ENCODE data around the gene USP13. TPM values are rescaled to one million over a fixed set of nuclear protein-coding genes. Genes with fewer than 3 reads are reported as not detected.

The USP13 gene
- total and polyA plus RNA-seq, 4 donors: 4.3 to 25.2 (median 10.4) TPM

DNA sequence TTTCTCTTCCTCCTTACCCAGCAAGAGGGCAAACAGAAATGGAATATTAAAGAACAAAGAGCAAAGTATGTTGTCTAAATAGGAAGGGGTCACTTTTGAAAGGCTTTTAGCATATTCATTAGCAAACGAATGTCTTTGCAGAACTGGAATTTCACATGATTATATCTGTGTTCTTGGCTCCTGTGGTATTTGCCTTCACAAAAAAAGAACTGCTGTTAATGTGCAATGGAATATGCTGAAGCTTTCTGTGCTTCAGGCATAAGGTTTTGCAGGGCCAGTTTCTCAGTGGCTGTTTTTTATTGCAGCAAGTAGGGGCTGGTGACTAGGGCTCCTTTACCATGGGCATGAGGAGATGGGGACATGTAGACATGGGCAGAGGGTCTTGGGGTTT, 173.4 kb downstream of the USP13 start:
- peaks cover 0 to 4% (median 0%) of the 10 kb centered on the region in 5 donors for H3K4me1 ChIP-seq (ENCODE audit: control insufficient read depth in 5 of 5, insufficient read depth in 5 of 5, low read length in 5 of 5)
- no peaks in the 10 kb centered on the region for H3K9me3 ChIP-seq (ENCODE audit: control insufficient read depth in 4 of 4, insufficient read depth in 3 of 4, low read length in 3 of 4)
- 18 to 24% methylated on average over 1 of the region's 1 CpG for WGBS, 2 donors
- DNase-seq (no peak), ATAC-seq (ENCODE audit: insufficient read depth, low FRiP score) (no peak)
- H3K27me3 ChIP-seq (ENCODE audit: control insufficient read depth in 3 of 3, insufficient read depth in 3 of 3, low read length in 2 of 3): no peaks in the 10 kb centered on the region
- TF ChIP-seq, protein P1, sequence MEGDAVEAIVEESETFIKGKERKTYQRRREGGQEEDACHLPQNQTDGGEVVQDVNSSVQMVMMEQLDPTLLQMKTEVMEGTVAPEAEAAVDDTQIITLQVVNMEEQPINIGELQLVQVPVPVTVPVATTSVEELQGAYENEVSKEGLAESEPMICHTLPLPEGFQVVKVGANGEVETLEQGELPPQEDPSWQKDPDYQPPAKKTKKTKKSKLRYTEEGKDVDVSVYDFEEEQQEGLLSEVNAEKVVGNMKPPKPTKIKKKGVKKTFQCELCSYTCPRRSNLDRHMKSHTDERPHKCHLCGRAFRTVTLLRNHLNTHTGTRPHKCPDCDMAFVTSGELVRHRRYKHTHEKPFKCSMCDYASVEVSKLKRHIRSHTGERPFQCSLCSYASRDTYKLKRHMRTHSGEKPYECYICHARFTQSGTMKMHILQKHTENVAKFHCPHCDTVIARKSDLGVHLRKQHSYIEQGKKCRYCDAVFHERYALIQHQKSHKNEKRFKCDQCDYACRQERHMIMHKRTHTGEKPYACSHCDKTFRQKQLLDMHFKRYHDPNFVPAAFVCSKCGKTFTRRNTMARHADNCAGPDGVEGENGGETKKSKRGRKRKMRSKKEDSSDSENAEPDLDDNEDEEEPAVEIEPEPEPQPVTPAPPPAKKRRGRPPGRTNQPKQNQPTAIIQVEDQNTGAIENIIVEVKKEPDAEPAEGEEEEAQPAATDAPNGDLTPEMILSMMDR (IDR thresholded peaks at IDR 0.05; ENCODE audit: control extremely low read depth, extremely low read depth): no peak
- no peak overlapping the region for H3K27ac ChIP-seq (ENCODE audit: low read depth in 1 of 2, low read length in 1 of 2)
- no peaks in the 10 kb centered on the region for H3K36me3 ChIP-seq (ENCODE audit: control insufficient read depth in 4 of 4, insufficient read depth in 4 of 4, low read length in 4 of 4)
- H3K9ac ChIP-seq (ENCODE audit: insufficient read depth in 1 of 2, low read length in 2 of 2): no peak overlapping the region
- H3K4me3 ChIP-seq: no peak overlapping the region

DNA sequence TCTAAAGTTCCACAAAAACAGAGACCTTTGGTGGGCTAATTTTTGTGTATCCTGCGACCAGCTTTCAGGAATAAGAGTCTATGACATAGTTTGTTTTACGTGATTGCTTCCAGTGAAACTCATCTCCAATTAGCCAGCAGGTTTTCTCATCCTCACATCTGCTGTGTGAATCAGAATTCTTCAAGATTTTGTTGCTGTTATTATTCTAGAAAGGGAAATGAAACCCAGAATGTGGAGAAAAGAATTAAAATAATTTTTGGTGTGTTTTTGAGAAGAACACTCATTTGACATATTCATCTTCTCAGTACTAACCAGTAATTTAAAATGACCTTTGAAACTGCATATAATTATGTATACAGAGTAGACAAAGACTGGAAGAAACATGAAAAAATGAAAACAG, 175.9 kb downstream of the USP13 start:
- no peaks in the 10 kb centered on the region for H3K9me3 ChIP-seq (ENCODE audit: control insufficient read depth in 4 of 4, insufficient read depth in 3 of 4, low read length in 3 of 4)
- WGBS, 2 donors: 89 to 93% methylated on average over 2 of the region's 2 CpGs
- no peak overlapping the region for H3K9ac ChIP-seq (ENCODE audit: insufficient read depth in 1 of 2, low read length in 2 of 2)
- no peaks in the 10 kb centered on the region for H3K27me3 ChIP-seq (ENCODE audit: control insufficient read depth in 3 of 3, insufficient read depth in 3 of 3, low read length in 2 of 3)
- no peaks in the 10 kb centered on the region for H3K36me3 ChIP-seq (ENCODE audit: control insufficient read depth in 4 of 4, insufficient read depth in 4 of 4, low read length in 4 of 4)
- ATAC-seq (ENCODE audit: insufficient read depth, low FRiP score) (no peak), DNase-seq (no peak)
- H3K4me1 ChIP-seq (ENCODE audit: control insufficient read depth in 5 of 5, insufficient read depth in 5 of 5, low read length in 5 of 5): no peaks in the 10 kb centered on the region
- no peak overlapping the region for H3K4me3 ChIP-seq
- TF ChIP-seq, protein P1 (IDR thresholded peaks at IDR 0.05; ENCODE audit: control extremely low read depth, extremely low read depth): no peak
- H3K27ac ChIP-seq (ENCODE audit: low read depth in 1 of 2, low read length in 1 of 2): no peak overlapping the region

DNA sequence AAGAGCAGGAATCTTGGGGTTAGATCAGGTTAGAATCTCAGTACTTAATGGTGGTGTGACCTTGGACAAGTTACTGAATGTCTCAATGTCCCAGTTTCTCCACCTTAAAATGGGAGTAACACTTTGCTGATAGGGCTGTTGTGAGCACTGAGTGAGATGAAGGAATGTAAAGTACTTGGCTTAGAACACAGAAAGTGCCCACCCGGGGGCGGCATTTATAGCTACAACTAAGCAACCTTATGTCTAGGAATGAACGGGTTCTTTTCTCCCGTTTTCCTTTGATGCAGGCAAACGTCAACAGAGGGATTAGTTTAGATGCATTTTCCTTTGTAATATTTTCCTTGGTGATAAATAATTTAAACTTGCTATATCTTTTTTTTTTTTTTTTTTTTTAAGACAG, 176.6 kb downstream of the USP13 start:
- 62 to 78% methylated on average over 5 of the region's 5 CpGs for WGBS, 2 donors
- no peak overlapping the region for H3K27ac ChIP-seq (ENCODE audit: low read depth in 1 of 2, low read length in 1 of 2)
- TF ChIP-seq, protein P1 (IDR thresholded peaks at IDR 0.05; ENCODE audit: control extremely low read depth, extremely low read depth): no peak
- H3K4me3 ChIP-seq: no peak overlapping the region
- H3K4me1 ChIP-seq (ENCODE audit: control insufficient read depth in 5 of 5, insufficient read depth in 5 of 5, low read length in 5 of 5): no peaks in the 10 kb centered on the region
- no peaks in the 10 kb centered on the region for H3K27me3 ChIP-seq (ENCODE audit: control insufficient read depth in 3 of 3, insufficient read depth in 3 of 3, low read length in 2 of 3)
- DNase-seq: no peak
- H3K9ac ChIP-seq (ENCODE audit: insufficient read depth in 1 of 2, low read length in 2 of 2): no peak overlapping the region
- ATAC-seq (ENCODE audit: insufficient read depth, low FRiP score): no peak
- H3K36me3 ChIP-seq (ENCODE audit: control insufficient read depth in 4 of 4, insufficient read depth in 4 of 4, low read length in 4 of 4): no peaks in the 10 kb centered on the region
- H3K9me3 ChIP-seq (ENCODE audit: control insufficient read depth in 4 of 4, insufficient read depth in 3 of 4, low read length in 3 of 4): no peaks in the 10 kb centered on the region

DNA sequence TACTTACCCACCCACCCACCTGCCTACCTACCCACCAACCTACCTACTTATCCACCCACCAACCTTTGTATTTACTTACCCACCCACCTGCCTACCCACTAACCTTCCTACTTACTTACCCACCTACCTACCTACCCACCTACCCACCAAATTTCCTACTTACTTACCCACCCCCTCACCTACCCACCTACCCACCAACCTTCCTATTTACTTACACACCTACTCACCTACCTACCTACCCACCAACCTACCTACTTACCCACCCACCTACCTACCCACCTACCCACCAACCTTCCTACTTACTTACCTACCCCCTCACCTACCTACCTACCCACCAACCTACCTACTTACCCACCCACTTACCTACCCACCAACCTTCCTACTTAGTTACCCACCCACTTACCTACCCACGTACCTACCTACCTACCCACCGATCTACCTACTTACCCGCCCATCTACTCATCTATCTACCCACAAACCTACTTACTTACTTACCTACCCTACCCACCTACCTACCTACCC, 179.6 kb downstream of the USP13 start:
- DNase-seq: no peak
- no peaks in the 10 kb centered on the region for H3K9me3 ChIP-seq (ENCODE audit: control insufficient read depth in 4 of 4, insufficient read depth in 3 of 4, low read length in 3 of 4)
- H3K4me3 ChIP-seq: no peak overlapping the region
- H3K36me3 ChIP-seq (ENCODE audit: control insufficient read depth in 4 of 4, insufficient read depth in 4 of 4, low read length in 4 of 4): no peaks in the 10 kb centered on the region
- no peak for ATAC-seq (ENCODE audit: insufficient read depth, low FRiP score)
- WGBS, 2 donors: 96 to 99% methylated on average over 3 of the region's 3 CpGs
- no peaks in the 10 kb centered on the region for H3K27me3 ChIP-seq (ENCODE audit: control insufficient read depth in 3 of 3, insufficient read depth in 3 of 3, low read length in 2 of 3)
- TF ChIP-seq, protein P1 (IDR thresholded peaks at IDR 0.05; ENCODE audit: control extremely low read depth, extremely low read depth): no peak
- H3K9ac ChIP-seq (ENCODE audit: insufficient read depth in 1 of 2, low read length in 2 of 2): no peak overlapping the region
- H3K27ac ChIP-seq (ENCODE audit: low read depth in 1 of 2, low read length in 1 of 2): no peak overlapping the region
- H3K4me1 ChIP-seq (ENCODE audit: control insufficient read depth in 5 of 5, insufficient read depth in 5 of 5, low read length in 5 of 5): no peaks in the 10 kb centered on the region
